H9 (cell line): Measurements from ENCODE around the gene CALN1. TPM values are rescaled to one million over a fixed set of nuclear protein-coding genes. Genes with fewer than 3 reads are reported as not detected.
"Not testable (repeated sequence)": the region's sequence is repeated elsewhere in the genome, so short reads cannot be mapped to it uniquely, and the experiment has no call there.

Experiments
- DNase-seq: peaks from one replicate; pipeline ENCODE4 v3.0.0-alpha.2; 2017
- H2AFZ ChIP-seq: one replicate; pipeline ENCODE4 v1.6.1; 2013; ENCODE audit warnings: mild to moderate bottlenecking, low read length, control low read depth, moderate library complexity
- H2AK5ac ChIP-seq: 2 replicates; pipeline ENCODE4 v1.6.1; 2013; ENCODE audit warnings: low read length, control low read depth, mixed read lengths; ENCODE audit not compliant: insufficient read length
- H2BK120ac ChIP-seq: one replicate; pipeline ENCODE4 v1.6.1; 2013; ENCODE audit warnings: low read depth, mild to moderate bottlenecking, low read length, control low read depth, inconsistent platforms; ENCODE audit not compliant: poor library complexity, severe bottlenecking
- H2BK12ac ChIP-seq: 2 replicates; pipeline ENCODE4 v1.6.1; 2013; ENCODE audit warnings: low read length, control low read depth, mixed read lengths, low read depth; ENCODE audit not compliant: insufficient read length
- H2BK15ac ChIP-seq: 2 replicates; pipeline ENCODE4 v1.6.1; 2013; ENCODE audit warnings: low read depth, low read length, control low read depth
- H2BK20ac ChIP-seq: one replicate; pipeline ENCODE4 v1.6.1; 2013; ENCODE audit warnings: low read depth, mild to moderate bottlenecking, low read length, control low read depth, inconsistent platforms; ENCODE audit not compliant: poor library complexity, severe bottlenecking
- H2BK5ac ChIP-seq: 2 replicates; pipeline ENCODE4 v1.6.1; 2013; ENCODE audit warnings: low read length, control low read depth, mixed read lengths; ENCODE audit not compliant: insufficient read length
- H3K14ac ChIP-seq: 2 replicates; pipeline ENCODE4 v1.6.1; 2013; ENCODE audit warnings: low read length, control low read depth; ENCODE audit not compliant: insufficient read depth
- H3K18ac ChIP-seq: 2 replicates; pipeline ENCODE4 v1.6.1; 2013; ENCODE audit warnings: low read depth, mild to moderate bottlenecking, mixed read lengths, low read length, control low read depth; ENCODE audit not compliant: insufficient read length
- H3K23ac ChIP-seq: 2 replicates; pipeline ENCODE4 v1.6.1; 2013; ENCODE audit warnings: low read length, control low read depth, mixed read lengths, low read depth; ENCODE audit not compliant: insufficient read length
- H3K23me2 ChIP-seq: 2 replicates; pipeline ENCODE4 v1.6.1; 2013; ENCODE audit warnings: low read depth, mild to moderate bottlenecking, mixed read lengths, low read length, control low read depth; ENCODE audit not compliant: insufficient read length, poor library complexity, severe bottlenecking
- H3K27ac ChIP-seq: 2 replicates; pipeline ENCODE4 v1.5.1; 2013; ENCODE audit warnings: low read length, control low read depth, mixed read lengths, low read depth; ENCODE audit not compliant: insufficient read length
- H3K27me3 ChIP-seq: 2 replicates; pipeline ENCODE4 v1.6.1; 2013; ENCODE audit warnings: low read length, control low read depth, inconsistent platforms; ENCODE audit not compliant: insufficient read depth
- H3K4ac ChIP-seq: 2 replicates; pipeline ENCODE4 v1.6.1; 2013; ENCODE audit warnings: low read depth, mild to moderate bottlenecking, control low read depth, inconsistent platforms, low read length, moderate library complexity
- H3K4me1 ChIP-seq: 2 replicates; pipeline ENCODE4 v1.6.1; 2013; ENCODE audit warnings: low read length, control low read depth, inconsistent platforms; ENCODE audit not compliant: insufficient read depth
- H3K4me2 ChIP-seq: 2 replicates; pipeline ENCODE4 v1.6.1; 2013; ENCODE audit warnings: low read length, control low read depth, mixed read lengths; ENCODE audit not compliant: insufficient read length, insufficient read depth
- H3K56ac ChIP-seq: 2 replicates; pipeline ENCODE4 v1.6.1; 2013; ENCODE audit warnings: low read depth, mild to moderate bottlenecking, mixed read lengths, low read length, control low read depth; ENCODE audit not compliant: insufficient read length
- H3K79me1 ChIP-seq: 2 replicates; pipeline ENCODE4 v1.6.1; 2013; ENCODE audit warnings: low read depth, mild to moderate bottlenecking, moderate library complexity, low read length, control low read depth, inconsistent platforms; ENCODE audit not compliant: insufficient read depth, poor library complexity, severe bottlenecking
- H3K79me2 ChIP-seq: 2 replicates; pipeline ENCODE4 v1.6.1; 2013; ENCODE audit warnings: low read length, control low read depth, inconsistent platforms; ENCODE audit not compliant: insufficient read depth
- H3K9ac ChIP-seq: 2 replicates; pipeline ENCODE4 v1.6.1; 2013; ENCODE audit warnings: low read length, control low read depth, mixed read lengths; ENCODE audit not compliant: insufficient read length; ENCODE audit errors: extremely low read depth
- H3K9me3 ChIP-seq: one replicate; pipeline ENCODE4 v1.6.1; 2013; ENCODE audit warnings: low read depth, low read length, inconsistent platforms; ENCODE audit not compliant: control insufficient read depth
- H3T11ph ChIP-seq: one replicate; pipeline ENCODE4 v1.6.1; 2013; ENCODE audit warnings: mild to moderate bottlenecking, low read length, control low read depth, inconsistent platforms
- H4K20me1 ChIP-seq: one replicate; pipeline ENCODE4 v1.6.1; 2013; ENCODE audit not compliant: control insufficient read depth, insufficient read length, insufficient read depth
- H4K5ac ChIP-seq: 2 replicates; pipeline ENCODE4 v1.6.1; 2013; ENCODE audit warnings: low read depth, mild to moderate bottlenecking, mixed read lengths, low read length, control low read depth; ENCODE audit not compliant: insufficient read length
- H4K8ac ChIP-seq: replicated peaks from 2 replicates; pipeline ENCODE4 v1.6.1; 2013; ENCODE audit warnings: low read length, control low read depth, mixed read lengths, low read depth; ENCODE audit not compliant: insufficient read length
- H4K91ac ChIP-seq: 2 replicates; pipeline ENCODE4 v1.6.1; 2013; ENCODE audit warnings: low read depth, mild to moderate bottlenecking, moderate library complexity, mixed read lengths, low read length, control low read depth; ENCODE audit not compliant: insufficient read length
- H3K27ac Mint-ChIP-seq, 3 experiments: 2 replicates in 2 of 3; 3 replicates in 1 of 3; pipeline ENCODE4 v1.8.0; 2020 to 2021; ENCODE audit warnings: mixed read lengths in 3 of 3, mild to moderate bottlenecking in 1 of 3, moderate library complexity in 1 of 3
- H3K27me3 Mint-ChIP-seq: 2 replicates; pipeline ENCODE4 v1.8.0; 2021; ENCODE audit warnings: low read depth, mild to moderate bottlenecking, moderate library complexity, mixed read lengths
- H3K36me3 Mint-ChIP-seq, 3 experiments: 2 replicates in 2 of 3; 3 replicates in 1 of 3; pipeline ENCODE4 v1.8.0; 2020 to 2021; ENCODE audit warnings: low read depth in 3 of 3, mixed read lengths in 3 of 3; ENCODE audit not compliant: insufficient read depth in 1 of 3
- H3K4me1 Mint-ChIP-seq, 2 experiments: 2 replicates each; pipeline ENCODE4 v1.8.0; 2020; ENCODE audit warnings: mixed read lengths in 2 of 2
- H3K4me3 Mint-ChIP-seq, 2 experiments: 2 replicates in 1 of 2; 3 replicates in 1 of 2; pipeline ENCODE4 v1.8.0; 2020 to 2021; ENCODE audit warnings: mild to moderate bottlenecking in 2 of 2, mixed read lengths in 2 of 2, moderate library complexity in 1 of 2
- H3K9me3 Mint-ChIP-seq, 2 experiments: 2 replicates in 1 of 2; 3 replicates in 1 of 2; pipeline ENCODE4 v1.8.0; 2020; ENCODE audit warnings: mild to moderate bottlenecking in 2 of 2, mixed read lengths in 2 of 2, moderate library complexity in 1 of 2
- WGBS: extraction: QIAGEN DNeasy Blood & Tissue Kit; methylation state at CpG from one replicate; pipeline ENCODE4 v1.1.7; 2013; ENCODE audit warnings: missing lambda C conversion rate, low lambda C conversion rate, mixed read lengths; ENCODE audit not compliant: insufficient read length; ENCODE audit errors: extremely low coverage; 5-methylcytosine and 5-hydroxymethylcytosine counted together
- total RNA-seq: library from RNA; stranded (reverse); gene quantifications from 2 replicates; pipeline ENCODE4 v1.2.1, GENCODE V29; 2021
- TF ChIP-seq, protein P1 (sequence below): fragments of 200-600 bp; sonication (generic); conservative IDR thresholded peaks from 3 replicates; pipeline ENCODE4 v1.8.0; 2021; ENCODE audit warnings: antibody characterized with exemption, mild to moderate bottlenecking

CALN1 gene
- total RNA-seq, 1 experiment from 2014 or later = 2.8 TPM

GRCh38 chr7:72343991-72344390, 68.1 kb downstream of the CALN1 start:
- Histone ChIP-seq H4K5ac (no peak overlapping the region), H2BK12ac (no peak overlapping the region), H3K4me2 (no peak overlapping the region), H3K79me2 (no peaks in the 10 kb centered on the region), H3K9ac (no peak overlapping the region), H3K56ac (no peak overlapping the region), H3K4me1 (0 out of 2 replicates have a peak, but pooled peaks cover 3% of the 10 kb centered on the region), H3K27ac (no peak overlapping the region), H3K23me2 (no peaks in the 10 kb centered on the region), H2BK15ac (no peak overlapping the region), H2BK5ac (no peak overlapping the region), H2AK5ac (no peak overlapping the region), H2AFZ (no peak overlapping the region), H4K20me1 (no peaks in the 10 kb centered on the region), H3K27me3 (no peaks in the 10 kb centered on the region), H3K18ac (no peak overlapping the region), H4K8ac (no peak overlapping the region), H3T11ph (no peak overlapping the region), H3K9me3 (no peaks in the 10 kb centered on the region), H3K23ac (no peak overlapping the region), H2BK20ac (no peak overlapping the region), H3K14ac (no peak overlapping the region), H3K79me1 (no peaks in the 10 kb centered on the region), H3K4ac (no peak overlapping the region), H4K91ac (no peak overlapping the region), H2BK120ac (no peak overlapping the region)
- Mint-ChIP-seq H3K27me3 (peaks cover 9% of the 10 kb centered on the region), H3K4me1 (peaks cover 20 to 29% of the 10 kb centered on the region in 2 experiments), H3K36me3 (peaks cover 0 to 8% (median 7%) of the 10 kb centered on the region in 3 experiments; a peak in 5 of 7 replicates), H3K27ac (no peak overlapping the region), H3K4me3 (no peak overlapping the region), H3K9me3 (peaks cover 6 to 8% of the 10 kb centered on the region in 2 experiments)
- TF ChIP-seq, protein P1, sequence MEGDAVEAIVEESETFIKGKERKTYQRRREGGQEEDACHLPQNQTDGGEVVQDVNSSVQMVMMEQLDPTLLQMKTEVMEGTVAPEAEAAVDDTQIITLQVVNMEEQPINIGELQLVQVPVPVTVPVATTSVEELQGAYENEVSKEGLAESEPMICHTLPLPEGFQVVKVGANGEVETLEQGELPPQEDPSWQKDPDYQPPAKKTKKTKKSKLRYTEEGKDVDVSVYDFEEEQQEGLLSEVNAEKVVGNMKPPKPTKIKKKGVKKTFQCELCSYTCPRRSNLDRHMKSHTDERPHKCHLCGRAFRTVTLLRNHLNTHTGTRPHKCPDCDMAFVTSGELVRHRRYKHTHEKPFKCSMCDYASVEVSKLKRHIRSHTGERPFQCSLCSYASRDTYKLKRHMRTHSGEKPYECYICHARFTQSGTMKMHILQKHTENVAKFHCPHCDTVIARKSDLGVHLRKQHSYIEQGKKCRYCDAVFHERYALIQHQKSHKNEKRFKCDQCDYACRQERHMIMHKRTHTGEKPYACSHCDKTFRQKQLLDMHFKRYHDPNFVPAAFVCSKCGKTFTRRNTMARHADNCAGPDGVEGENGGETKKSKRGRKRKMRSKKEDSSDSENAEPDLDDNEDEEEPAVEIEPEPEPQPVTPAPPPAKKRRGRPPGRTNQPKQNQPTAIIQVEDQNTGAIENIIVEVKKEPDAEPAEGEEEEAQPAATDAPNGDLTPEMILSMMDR = no peak
- no CpG with 5 or more reads among the region's 3 CpGs for WGBS
- DNase-seq = peak; percentile 76

- H3K9me3 Mint-ChIP-seq, H2BK120ac ChIP-seq, H3K79me1 ChIP-seq, H4K91ac ChIP-seq, H3K4me3 Mint-ChIP-seq, H3K36me3 Mint-ChIP-seq, H3K27ac ChIP-seq, H2AFZ ChIP-seq, H4K5ac ChIP-seq, H2AK5ac ChIP-seq, H3K18ac ChIP-seq, H3K56ac ChIP-seq, H2BK15ac ChIP-seq, H3K23ac ChIP-seq, H2BK20ac ChIP-seq, H3K4me2 ChIP-seq, H3T11ph ChIP-seq, H3K79me2 ChIP-seq, H4K20me1 ChIP-seq, H3K4ac ChIP-seq, H3K23me2 ChIP-seq, H3K4me1 ChIP-seq, H4K8ac ChIP-seq, H3K27me3 ChIP-seq, H3K14ac ChIP-seq, H3K9ac ChIP-seq, H2BK5ac ChIP-seq, H2BK12ac ChIP-seq, H3K27ac Mint-ChIP-seq, H3K9me3 ChIP-seq, DNase-seq: not testable (repeated sequence)
- WGBS = no CpG with 5 or more reads among the region's 3 CpGs
- H3K27me3 Mint-ChIP-seq = peaks cover 15% of the 10 kb centered on the region
- H3K4me1 Mint-ChIP-seq = peaks cover 16 to 23% of the 10 kb centered on the region in 2 experiments
Observed at GRCh38 chr7:72343354-72343753, 68.8 kb downstream of the CALN1 start.
